Cardiac fibroblast (primary cell): ENCODE data around the gene WDR33.

Source experiments
- DNase-seq, 2 donors: peaks; one replicate each; pipeline versions ENCODE4 v3.0.0 to v3.0.0-alpha.2; 2010; ENCODE audit warnings: low read depth in 2 of 2
- H3K4me3 ChIP-seq, 2 donors: replicated peaks in 1 of 2; 1 replicate in 1 of 2; 2 replicates in 1 of 2; pipeline ENCODE4 v1.5.1; 2011; ENCODE audit warnings: low read depth in 2 of 2, low read length in 2 of 2, mild to moderate bottlenecking in 2 of 2, moderate library complexity in 1 of 2
- CTCF ChIP-seq: IDR thresholded peaks from one replicate; pipeline ENCODE4 v1.5.1; 2011; ENCODE audit warnings: low read depth, mild to moderate bottlenecking, low read length, inconsistent platforms

WDR33 gene

GRCh38 chr2:127701651-127702394 lies 109.1 kb downstream of the WDR33 start:
- TF ChIP-seq CTCF, result no peak
- DNase-seq, result peak; percentile 71 to 75
- peak overlapping the region; percentile 53 to 65 for H3K4me3 ChIP-seq

GRCh38 chr2:127701193-127701650 lies 109.7 kb downstream of the WDR33 start, which contains the start of gene SFT2D3:
Gene SFT2D3, plus strand, starts transcription at chr2:127701497. Its CDS starts 32 bp downstream, at chr2:127701529.
- H3K4me3 ChIP-seq, result peak within 1 kb of the TSS; percentile 53 to 65
- TF ChIP-seq CTCF, result no peak
- peak; percentile 90 to 93 for DNase-seq

- DNase-seq, result no peak
- no peak for TF ChIP-seq CTCF
- peak overlapping the region; percentile 53 to 65 for H3K4me3 ChIP-seq
These were observed 110.3 kb downstream of the WDR33 start for GRCh38 chr2:127700527-127701192.

GRCh38 chr2:127698553-127699355 lies 112.2 kb downstream of the WDR33 start:
- TF ChIP-seq CTCF, result no peak
- DNase-seq, result no peak

GRCh38 chr2:127697482-127698180 lies 113.3 kb downstream of the WDR33 start:
- no peak overlapping the region for H3K4me3 ChIP-seq
- no peak for DNase-seq
- TF ChIP-seq CTCF, result no peak

More at GRCh38 chr2:127698553-127699355, 112.2 kb downstream of the WDR33 start:
- H3K4me3 ChIP-seq, result no peak overlapping the region
